Inferior parietal cortex (tissue), 1 donor: ENCODE results near the gene PHF21B.
A peak's percentile ranks its signal among the peaks of the same experiment; 100 is the strongest.
"Not testable (repeated sequence)": the region's sequence is repeated elsewhere in the genome, so short reads cannot be mapped to it uniquely, and the experiment has no call there.

Experiments used
- DNase-seq: peaks from one replicate; pipeline ENCODE4 v3.0.0-alpha.2; 2016; ENCODE audit errors: extremely low spot score

PHF21B gene

DNA sequence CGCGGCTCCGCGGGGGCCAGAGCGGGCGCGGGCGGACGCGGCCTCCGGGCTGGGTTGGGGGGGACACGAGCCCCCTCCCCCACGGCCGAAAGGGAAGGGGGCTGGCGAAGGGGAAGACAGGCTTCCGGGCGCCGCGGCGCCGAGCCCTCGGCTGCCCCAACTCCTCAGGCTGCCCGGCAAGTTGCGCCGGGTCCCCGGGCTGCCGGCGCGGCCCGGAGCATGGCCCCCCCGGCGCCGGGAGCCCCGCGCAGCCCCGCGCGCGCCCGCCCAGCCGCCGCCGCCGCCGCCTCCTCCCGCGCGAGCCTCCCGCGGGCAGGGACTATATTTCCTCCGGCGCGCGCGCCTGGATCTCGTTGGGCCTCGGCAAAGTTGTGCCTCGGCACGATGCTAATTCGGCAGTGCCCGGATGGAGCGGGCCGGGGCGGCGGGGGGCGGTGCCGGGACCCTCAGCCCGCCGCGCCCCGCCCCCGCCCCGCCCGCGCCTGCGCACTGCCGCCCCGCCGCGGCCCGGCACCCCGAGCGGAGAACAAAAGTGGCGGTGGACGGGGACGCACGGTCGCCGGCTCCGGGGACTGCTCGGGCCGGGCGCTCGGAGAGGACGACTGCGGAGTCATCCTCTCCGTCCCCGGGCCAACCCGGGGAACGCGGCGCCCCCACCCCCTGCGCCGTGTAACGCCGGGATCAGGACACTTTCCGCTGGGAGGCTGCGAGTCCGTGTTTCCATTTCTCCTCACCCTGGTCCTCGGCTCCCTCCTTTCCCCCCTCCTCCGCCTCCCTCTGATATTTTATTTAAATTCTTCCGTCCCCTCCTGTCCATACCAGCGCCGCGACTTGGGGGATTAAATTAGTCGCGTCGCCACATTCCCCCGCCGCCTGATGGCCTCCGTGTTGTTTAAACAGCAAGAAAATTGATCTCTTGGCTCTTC, at the start of gene PHF21B:
Gene PHF21B (minus strand): TSS at position 400 of the 926 bp plus-strand sequence. CDS start 456 bp downstream, outside the sequence.
- DNase-seq, result peak; percentile 13

DNA sequence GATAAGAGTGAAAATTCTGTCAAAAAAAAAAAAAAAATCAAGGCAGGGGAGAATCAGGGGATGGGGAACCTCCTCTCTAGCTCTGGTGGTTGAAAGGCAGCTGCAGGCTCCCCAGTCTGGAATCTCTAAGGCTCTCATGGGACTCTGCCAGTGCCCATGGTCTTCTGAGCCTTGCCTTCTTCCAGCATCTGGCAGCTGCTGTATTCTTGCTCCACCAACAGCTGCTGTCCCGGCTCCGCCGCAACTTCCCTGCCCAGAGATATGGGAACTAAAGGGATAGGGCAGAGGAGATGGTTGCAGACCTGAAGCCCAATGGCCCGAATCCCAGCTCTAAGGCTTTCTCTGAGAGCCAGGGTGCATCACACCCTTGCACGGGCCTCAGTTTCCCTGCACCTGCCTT, 49.5 kb upstream of the PHF21B start:
- DNase-seq, result no peak

DNA sequence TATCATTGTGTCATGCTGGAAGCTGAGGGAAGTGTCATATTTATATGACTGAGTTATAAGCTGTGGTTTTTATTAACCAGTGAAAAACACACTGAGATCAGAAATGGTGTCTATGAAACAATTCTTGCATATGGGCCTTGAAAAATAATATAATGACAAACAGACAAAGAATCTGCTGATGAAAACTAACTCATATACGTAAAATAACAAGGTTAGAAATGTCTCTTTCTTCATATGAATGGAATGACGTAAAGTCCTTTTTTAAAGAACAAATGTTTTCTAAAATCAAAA, 48.8 kb upstream of the PHF21B start:
- no peak for DNase-seq

DNA sequence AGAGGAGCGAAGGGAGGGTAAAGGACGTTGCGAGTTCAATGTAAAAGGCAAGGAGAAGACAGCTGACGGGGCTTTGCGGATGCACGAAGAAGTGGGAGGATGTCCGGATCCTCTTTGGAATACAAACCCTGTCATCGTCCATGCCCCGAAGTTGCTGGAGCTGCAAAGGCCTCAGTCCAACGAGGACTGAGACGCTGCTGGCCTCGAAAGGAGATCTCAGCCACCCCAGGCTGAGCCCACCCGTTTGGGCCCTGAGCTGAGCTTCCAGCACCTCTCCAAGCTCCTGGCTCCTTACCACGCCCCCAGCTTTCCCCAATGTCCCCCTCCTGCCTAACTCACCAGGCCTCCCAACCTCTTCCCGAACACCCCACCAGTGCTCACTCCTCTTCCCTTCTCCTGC, 46.1 kb upstream of the PHF21B start:
- DNase-seq, result no peak

GRCh38 chr22:45053571-45053970, 43.8 kb upstream of the PHF21B start:
- DNase-seq, result no peak

DNA sequence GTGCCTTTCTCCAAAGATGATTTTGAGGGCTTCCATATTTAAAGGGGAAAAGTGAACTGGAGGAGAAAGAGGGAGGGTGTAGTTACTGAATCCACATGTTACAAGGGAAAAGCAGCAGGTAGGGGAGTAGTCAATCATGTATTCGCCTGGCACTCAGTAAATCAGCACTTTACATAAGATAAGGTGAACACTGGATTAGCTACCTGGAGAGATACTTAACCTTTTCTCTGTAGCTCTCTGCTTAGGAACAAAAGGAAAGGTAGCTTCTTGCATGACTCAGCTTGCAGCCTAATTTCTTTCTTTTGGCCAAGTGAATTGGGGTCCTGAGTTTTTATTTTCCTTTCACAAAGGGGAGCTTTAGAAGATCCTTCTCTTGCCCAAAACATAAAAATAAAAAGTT, 43.3 kb upstream of the PHF21B start:
- no peak for DNase-seq

DNA sequence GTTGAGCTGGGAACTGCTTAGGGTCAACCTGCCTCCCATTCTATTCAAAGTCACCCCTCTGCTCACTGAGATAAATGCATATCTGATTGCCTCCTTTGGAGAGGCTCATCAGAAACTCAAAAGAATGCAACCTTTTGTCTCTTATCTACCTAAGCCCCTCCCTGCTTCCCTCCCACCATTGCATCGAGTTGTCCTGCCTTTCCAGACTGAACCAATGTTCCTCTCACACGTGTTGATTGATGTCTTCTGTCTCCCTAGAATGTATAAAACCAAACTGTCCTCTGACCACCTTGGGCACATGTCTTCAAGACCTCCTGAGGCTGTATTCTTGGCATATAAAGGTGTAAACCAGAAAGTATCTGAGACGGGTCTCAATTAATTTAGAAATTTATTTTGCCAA, 42.9 kb upstream of the PHF21B start:
- not testable (repeated sequence) for DNase-seq

GRCh38 chr22:45051946-45052345, 42.1 kb upstream of the PHF21B start:
- no peak for DNase-seq

- DNase-seq, result no peak
Observed at GRCh38 chr22:45051419-45051818, 41.6 kb upstream of the PHF21B start.

GRCh38 chr22:45047260-45047659, 37.5 kb upstream of the PHF21B start:
- DNase-seq, result no peak

DNA sequence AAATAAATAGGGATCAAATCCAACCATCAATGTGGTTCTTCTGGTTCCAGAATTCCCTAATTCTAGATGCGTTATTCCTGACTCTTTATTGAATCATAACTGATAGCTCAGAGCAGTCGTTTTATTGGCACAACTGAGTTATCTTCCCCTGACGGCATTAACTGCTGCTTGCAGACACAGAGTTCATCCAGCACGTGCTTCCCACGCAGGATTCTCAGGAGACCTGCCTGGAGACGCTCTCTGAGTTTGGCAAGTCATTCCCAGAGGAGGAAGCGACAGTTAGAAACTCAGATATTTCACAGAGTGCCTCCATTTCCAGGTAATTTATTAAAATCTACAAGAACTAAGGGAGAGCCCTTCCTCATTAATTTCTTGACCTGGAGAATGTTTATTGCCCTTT, 35.4 kb upstream of the PHF21B start:
- no peak for DNase-seq

DNA sequence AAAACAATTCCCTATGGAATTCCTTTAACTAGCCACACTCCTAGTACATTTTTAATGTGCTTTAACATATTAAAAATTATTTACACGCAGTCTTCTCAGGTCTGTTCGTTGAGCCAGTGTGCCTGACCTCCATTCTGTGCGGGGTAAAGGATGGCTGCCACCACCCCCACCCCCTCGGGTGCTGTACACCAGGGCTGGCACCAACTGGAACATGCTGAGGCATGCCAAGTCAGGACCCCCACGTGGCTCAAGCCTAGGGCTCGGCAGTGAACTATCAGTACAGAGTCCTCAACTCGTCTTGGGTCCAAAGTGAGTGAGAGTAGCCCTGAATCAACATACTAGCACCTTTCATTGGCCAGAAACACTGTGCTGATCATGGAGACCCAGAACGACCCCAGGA, 32.5 kb upstream of the PHF21B start:
- no peak for DNase-seq

- no peak for DNase-seq
Observed at GRCh38 chr22:45039133-45039532, 29.3 kb upstream of the PHF21B start.

- DNase-seq, result peak; percentile 2
Observed at GRCh38 chr22:45036154-45036553, 26.3 kb upstream of the PHF21B start.

- DNase-seq, result no peak
Observed at GRCh38 chr22:45034821-45035220, 25.0 kb upstream of the PHF21B start.

- DNase-seq, result no peak
Observed at GRCh38 chr22:45034156-45034555, 24.4 kb upstream of the PHF21B start.

DNA sequence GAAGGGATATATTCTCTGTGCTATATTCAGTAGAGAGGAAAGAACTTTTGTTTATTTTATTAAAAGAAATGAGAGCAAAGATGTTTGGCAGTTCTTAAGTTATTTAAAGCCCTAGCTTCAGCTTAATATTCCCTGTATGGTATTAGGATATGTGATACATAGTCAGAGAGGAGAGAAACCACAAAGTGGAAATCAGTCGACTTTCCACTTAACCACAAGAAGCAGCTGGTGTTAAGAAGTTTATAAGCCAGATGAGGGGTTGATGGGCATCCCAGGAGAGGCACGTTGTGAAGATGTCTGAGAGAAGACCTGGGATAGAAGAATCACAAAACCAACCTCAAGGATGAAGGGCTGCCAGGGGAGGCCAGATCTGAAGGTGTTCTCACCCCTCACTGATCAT, 23.3 kb upstream of the PHF21B start:
- no peak for DNase-seq

DNA sequence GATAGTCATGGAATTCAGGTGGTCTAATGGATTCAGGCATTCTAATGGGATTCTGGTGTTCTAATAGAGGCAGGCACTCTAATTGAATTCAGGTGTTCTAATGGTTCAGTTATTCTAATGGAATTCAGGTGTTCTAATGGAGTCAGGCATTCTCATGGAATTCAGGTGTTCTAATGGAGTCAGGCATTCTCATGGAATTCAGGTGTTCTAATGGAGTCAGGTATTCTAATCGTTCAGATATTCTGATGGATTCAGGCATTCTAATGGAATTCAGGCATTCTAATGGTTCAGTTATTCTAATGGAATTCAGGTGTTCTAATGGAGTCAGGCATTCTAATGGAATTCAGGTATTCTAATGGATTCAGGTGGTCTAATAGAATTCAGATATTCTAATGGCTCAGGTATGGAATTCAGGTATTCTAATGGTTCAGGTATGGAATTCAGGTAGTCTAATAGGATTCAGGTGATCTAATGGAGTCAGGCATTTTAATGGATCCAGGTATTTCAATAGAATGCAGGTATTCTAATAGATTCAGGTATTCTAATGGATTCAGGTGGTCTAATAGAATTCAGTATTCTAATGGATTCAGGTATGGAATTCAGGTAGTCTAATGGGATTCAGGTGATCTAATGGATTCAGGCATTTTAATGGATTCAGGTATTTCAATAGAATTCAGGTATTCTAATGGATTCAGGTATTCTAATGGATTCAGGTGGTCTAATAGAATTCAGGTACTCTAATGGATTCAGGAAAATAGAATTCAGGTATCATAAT, 22.0 kb upstream of the PHF21B start:
- DNase-seq, result no peak

- DNase-seq, result no peak
Observed at GRCh38 chr22:45029501-45029900, 19.7 kb upstream of the PHF21B start.

GRCh38 chr22:45026511-45026910, 16.7 kb upstream of the PHF21B start:
- DNase-seq, result no peak

GRCh38 chr22:45023431-45023830, 13.6 kb upstream of the PHF21B start:
- no peak for DNase-seq

DNA sequence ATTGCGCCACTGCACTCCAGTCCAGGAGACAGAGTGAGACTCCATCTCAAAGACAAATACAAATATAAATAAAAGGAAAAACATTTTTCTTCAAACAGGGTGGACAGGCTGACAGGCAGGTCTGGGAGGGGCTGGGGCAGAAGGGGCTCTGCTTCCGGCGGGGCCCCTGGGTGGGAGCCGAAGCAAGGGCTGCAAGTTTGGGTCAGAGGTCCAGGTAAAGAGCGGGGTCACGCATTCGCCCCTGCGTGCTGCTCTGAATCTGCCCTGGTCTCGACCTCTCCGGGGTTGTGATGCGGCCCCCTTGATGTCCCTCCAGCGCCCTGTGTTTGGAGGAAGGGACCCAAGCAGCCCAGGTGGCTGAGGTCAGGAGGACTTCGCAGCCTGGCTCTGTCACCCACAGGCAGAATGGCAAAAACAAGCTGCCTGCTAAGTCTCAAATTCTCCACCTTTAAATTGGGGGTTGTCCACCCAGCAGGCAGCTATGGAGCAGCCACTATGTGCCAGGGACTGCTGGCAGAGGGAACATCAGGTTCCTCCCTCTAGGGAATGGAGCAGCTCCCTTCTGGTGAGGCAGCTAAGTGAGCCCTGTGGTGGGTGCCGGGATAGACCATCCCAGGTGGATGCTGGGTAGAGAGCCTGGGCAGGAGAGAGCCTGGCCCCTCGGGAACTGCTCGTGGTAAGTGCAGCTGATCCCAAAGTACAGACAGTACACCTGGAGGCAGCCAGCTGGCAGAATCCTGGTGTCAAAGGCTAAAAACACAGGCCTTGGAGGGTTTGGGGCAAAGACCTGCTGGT, 10.3 kb upstream of the PHF21B start:
- no peak for DNase-seq
